HepG2 (cell line): ENCODE data around the gene NARS2. TPM values are rescaled to one million over a fixed set of nuclear protein-coding genes. Genes with fewer than 3 reads are reported as not detected.

ENCODE experiments used
- ATAC-seq: fragments of 200-7000 bp; cut with Tn5 transposase; 3 replicates; pipeline ENCODE4 v1.9.1; 2020; ENCODE audit warnings: mild to moderate bottlenecking, moderate library complexity
- BruUV-seq: library from RNA; stranded (reverse); fragments of 400-500 nt; replicated peaks from 2 replicates; lab custom pipeline; 2021; lab: Mats Ljungman, UMichigan
- CTCF ChIA-PET: fragments of 300-600 bp; formaldehyde crosslinking; extraction: SDS; loops from one replicate; lab custom pipeline; 2021; ENCODE audit warnings: low total read pairs, inconsistent platforms, low intra/inter-chr PET ratio; lab: Yijun Ruan, JAX
- POLR2A ChIA-PET: fragments of 350-600 bp; sonication (Branson Sonifier 250); formaldehyde crosslinking; loops from one replicate; lab custom pipeline; 2020; ENCODE audit warnings: antibody characterized with exemption, inconsistent platforms; lab: Yijun Ruan, JAX
- DNase-seq: peaks from one replicate; pipeline ENCODE4 v3.0.0-alpha.2; 2015; ENCODE audit warnings: low spot score
- FAIRE-seq: peaks from 3 replicates; lab custom pipeline; 2011; peaks lifted over from hg19 to GRCh38; lab: Jason Lieb, UNC
- H2AFZ ChIP-seq: one replicate; pipeline ENCODE4 v1.6.1; 2011; ENCODE audit warnings: low read length, inconsistent platforms
- H3K27ac ChIP-seq: fragments of 300-600 bp; 3 replicates; pipeline ENCODE4 v1.8.0; 2011; ENCODE audit warnings: mixed run types, mild to moderate bottlenecking, mixed read lengths, low read length, inconsistent platforms; ENCODE audit not compliant: insufficient read depth; ENCODE audit errors: extremely low read length
- H3K27me3 ChIP-seq, 2 experiments: fragments of 200-600 bp in 1 of 2; 2 replicates in 1 of 2; 3 replicates in 1 of 2; pipeline versions ENCODE4 v1.6.0 to v1.8.0; 2011; ENCODE audit warnings: low read length in 2 of 2, mild to moderate bottlenecking in 2 of 2, moderate library complexity in 2 of 2, inconsistent platforms in 1 of 2; ENCODE audit not compliant: insufficient read depth in 2 of 2, control insufficient read depth in 1 of 2
- H3K36me3 ChIP-seq, 2 experiments: fragments of 200-600 bp in 1 of 2; replicated peaks in 1 of 2; 2 replicates in 1 of 2; 3 replicates in 1 of 2; pipeline versions ENCODE4 v1.5.1 to v1.8.0; 2011; ENCODE audit warnings: low read length in 2 of 2, inconsistent platforms in 1 of 2; ENCODE audit not compliant: insufficient read depth in 2 of 2, control insufficient read depth in 1 of 2
- H3K4me1 ChIP-seq: 2 replicates; pipeline ENCODE4 v1.5.1; 2012; ENCODE audit warnings: low read length, inconsistent platforms; ENCODE audit not compliant: insufficient read depth
- H3K4me2 ChIP-seq: 2 replicates; pipeline ENCODE4 v1.6.0; 2011; ENCODE audit warnings: low read depth, low read length, inconsistent platforms
- H3K4me3 ChIP-seq, 3 experiments: fragments of 200-600 bp in 1 of 3; sonication (generic), shearing (Covaris generic) in 1 of 3; replicated peaks in 1 of 3; 2 replicates each; pipeline ENCODE4 v1.5.1; 2011 to 2016; ENCODE audit warnings: low read length in 3 of 3, inconsistent platforms in 2 of 3, low read depth in 2 of 3, mild to moderate bottlenecking in 2 of 3, control low read depth in 1 of 3, mixed read lengths in 1 of 3; ENCODE audit not compliant: insufficient read depth in 1 of 3
- H3K79me2 ChIP-seq: one replicate; pipeline ENCODE4 v1.6.1; 2011; ENCODE audit warnings: low read length, inconsistent platforms; ENCODE audit not compliant: insufficient read depth
- H3K9ac ChIP-seq: 2 replicates; pipeline ENCODE4 v1.6.0; 2011; ENCODE audit warnings: mild to moderate bottlenecking, low read depth, low read length, inconsistent platforms; ENCODE audit not compliant: insufficient read depth
- H3K9me3 ChIP-seq: 2 replicates; pipeline ENCODE4 v1.5.1; 2012; ENCODE audit warnings: mild to moderate bottlenecking, low read length
- H4K20me1 ChIP-seq: 2 replicates; pipeline ENCODE4 v1.6.0; 2011; ENCODE audit warnings: inconsistent platforms, mild to moderate bottlenecking, low read length, moderate library complexity; ENCODE audit not compliant: insufficient read depth
- DNMT3B ChIP-seq: conservative IDR thresholded peaks from 2 replicates; pipeline ENCODE4 v1.6.1; 2016; ENCODE audit warnings: missing biosample characterization, control low read depth
- FLYWCH1 ChIP-seq: sonication (generic); formaldehyde crosslinking; IDR thresholded peaks from 2 replicates; pipeline ENCODE4 v1.8.1; 2023; ENCODE audit warnings: mild to moderate bottlenecking, missing genetic modification reagents
- ISX ChIP-seq: sonication (generic); formaldehyde crosslinking; conservative IDR thresholded peaks from 2 replicates; pipeline ENCODE4 v1.5.0; 2020; ENCODE audit warnings: missing genetic modification reagents
- POLR2A ChIP-seq, 2 experiments: IDR thresholded peaks; 2 replicates each; pipeline ENCODE4 v1.6.1; 2011; ENCODE audit warnings: low read depth in 2 of 2, low read length in 2 of 2, mild to moderate bottlenecking in 1 of 2, moderate library complexity in 1 of 2; ENCODE audit not compliant: insufficient read depth in 1 of 2
- SMAD1 ChIP-seq: sonication (generic); formaldehyde crosslinking; IDR thresholded peaks from 2 replicates; pipeline ENCODE4 v1.4.0; 2020; ENCODE audit warnings: missing genetic modification reagents, low read depth, mild to moderate bottlenecking, borderline replicate concordance
- XBP1 ChIP-seq: sonication (generic); formaldehyde crosslinking; IDR thresholded peaks from 2 replicates; pipeline ENCODE4 v1.5.0; 2020; ENCODE audit warnings: missing genetic modification reagents
- ZC3H13 ChIP-seq: sonication (generic); formaldehyde crosslinking; IDR thresholded peaks from 2 replicates; pipeline ENCODE4 v1.8.1; 2023; ENCODE audit warnings: mild to moderate bottlenecking, missing genetic modification reagents, moderate library complexity
- ZFY ChIP-seq: sonication (generic); formaldehyde crosslinking; IDR thresholded peaks from 2 replicates; pipeline ENCODE4 v1.4.0; 2020; ENCODE audit warnings: missing genetic modification reagents
- ZNF121 ChIP-seq: sonication (generic); formaldehyde crosslinking; IDR thresholded peaks from 2 replicates; pipeline ENCODE4 v1.5.0; 2020; ENCODE audit warnings: mild to moderate bottlenecking, missing genetic modification reagents
- ZNF629 ChIP-seq: sonication (generic); formaldehyde crosslinking; conservative IDR thresholded peaks from 2 replicates; pipeline ENCODE4 v1.5.0; 2020; ENCODE audit warnings: missing genetic modification reagents
- ZNF773 ChIP-seq: sonication (generic); formaldehyde crosslinking; IDR thresholded peaks from 2 replicates; pipeline ENCODE4 v1.4.0; 2020; ENCODE audit warnings: missing genetic modification reagents, borderline replicate concordance
- WGBS: methylation state at CpG from one replicate; pipeline ENCODE4 v1.1.6; 2017; ENCODE audit warnings: low lambda C conversion rate; 5-methylcytosine and 5-hydroxymethylcytosine counted together
- in situ Hi-C: cut with HindIII; loops from 2 replicates; pipeline ENCODE4 v1.10.0; 2017; ENCODE audit warnings: low pct_unique_long_range_greater_than_20kb; ENCODE audit not compliant: extremely low pct_ligation_motif_present
- intact Hi-C: fragments of 100-400 bp; cut with micrococcal nuclease; formaldehyde crosslinking; loops from one replicate; pipeline ENCODE4 v1.10.0; 2022; ENCODE audit not compliant: unreplicated experiment
- polyA plus RNA-seq, 8 experiments: library from polyadenylated mRNA; depleted of rRNA in 3 of 8; stranded (reverse) in 7 of 8; unstranded in 1 of 8; fragments of >200 nt; fragmentation: Illumina TruSeq in 4 of 8; extraction: Trizol in 4 of 8; gene quantifications; 2 replicates each; pipeline versions ENCODE4 v1.2.1 to v1.2.3, GENCODE V29; 2011 to 2016; ENCODE audit warnings: low read depth in 4 of 8, missing spikeins in 1 of 8, mixed read lengths in 1 of 8; ENCODE audit not compliant: insufficient read depth in 1 of 8
- total RNA-seq, 5 experiments: library from RNA; depleted of rRNA; stranded (reverse); fragments of >200 nt; fragmentation: Illumina TruSeq; extraction: Trizol; gene quantifications; 2 replicates each; pipeline ENCODE4 v1.2.3, GENCODE V29; 2016; ENCODE audit warnings: low read depth in 1 of 5
- TF ChIP-seq, protein P1 (sequence below): sonication (generic); formaldehyde crosslinking; IDR thresholded peaks from 2 replicates; pipeline ENCODE4 v1.4.0; 2020; ENCODE audit warnings: missing genetic modification reagents, borderline replicate concordance
- TF ChIP-seq, protein P2 (sequence below): sonication (generic); formaldehyde crosslinking; IDR thresholded peaks from 2 replicates; pipeline ENCODE4 v1.5.0; 2020; ENCODE audit warnings: missing genetic modification reagents, mild to moderate bottlenecking, borderline replicate concordance
- TF ChIP-seq, protein P3 (sequence below): sonication (generic); formaldehyde crosslinking; IDR thresholded peaks from 2 replicates; pipeline ENCODE4 v1.5.0; 2020; ENCODE audit warnings: missing genetic modification reagents
- TF ChIP-seq, protein P4 (sequence below): IDR thresholded peaks from 2 replicates; pipeline ENCODE4 v1.6.1; 2016; ENCODE audit warnings: missing compliant biosample characterization, missing genetic modification reagents, borderline replicate concordance
- TF ChIP-seq, protein P5 (sequence below): sonication (generic); formaldehyde crosslinking; IDR thresholded peaks from 2 replicates; pipeline ENCODE4 v1.4.0; 2020; ENCODE audit warnings: missing genetic modification reagents
- TF ChIP-seq, protein P6 (sequence below): sonication (generic); formaldehyde crosslinking; IDR thresholded peaks from 2 replicates; pipeline ENCODE4 v1.4.0; 2020; ENCODE audit warnings: missing genetic modification reagents

The NARS2 gene
- total and polyA plus RNA-seq, 2 of the 13 experiments (the other 11 are each of a cell fraction or from before 2014, with no cell fraction given), result 45.9 to 65.0 TPM

DNA sequence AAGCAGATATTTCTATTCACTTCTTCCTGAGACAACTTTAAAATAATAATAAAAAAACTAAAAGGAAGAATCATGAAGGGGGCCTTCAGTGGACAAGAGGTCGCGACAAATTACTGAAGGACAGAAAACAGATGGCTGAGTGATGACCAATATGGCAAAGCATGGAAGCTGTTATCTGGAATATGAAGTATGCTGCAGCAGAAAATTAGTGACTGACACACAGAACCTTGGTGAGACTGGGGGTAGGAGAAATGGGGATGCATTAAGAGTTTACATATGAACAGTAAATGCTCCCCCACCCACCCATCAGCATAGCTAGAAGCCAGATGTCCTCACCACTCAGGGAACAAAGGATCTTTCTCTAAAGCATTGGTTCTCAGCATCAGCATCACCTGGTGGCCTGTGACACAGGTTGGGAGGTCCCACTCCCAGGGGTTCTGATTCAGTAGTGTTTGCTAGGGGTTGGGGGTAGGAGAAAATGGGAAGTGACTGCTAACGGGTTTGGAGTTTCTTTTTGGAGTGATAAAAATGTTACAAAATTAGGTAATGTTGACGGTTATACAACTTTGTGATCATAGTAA, 59.7 kb downstream of the NARS2 start:
- POLR2A ChIA-PET, result no interaction called here
- Histone ChIP-seq H3K27me3 (no peaks in the 10 kb centered on the region; a peak in 1 of 5 replicates), H3K36me3 (peaks cover 3 to 27% of the 10 kb centered on the region in 2 experiments; a peak in 2 of 5 replicates), H3K4me1 (no peaks in the 10 kb centered on the region), H3K4me2 (no peak overlapping the region), H2AFZ (no peak overlapping the region), H4K20me1 (no peaks in the 10 kb centered on the region), H3K4me3 (no peak overlapping the region), H3K79me2 (no peaks in the 10 kb centered on the region), H3K9ac (no peak overlapping the region), H3K9me3 (no peaks in the 10 kb centered on the region), H3K27ac (no peak overlapping the region)
- BruUV-seq, result no TSS peak
- FAIRE-seq (no peak), DNase-seq (no peak), ATAC-seq (no peak)
- intact Hi-C loops (no loop called here), in situ Hi-C loops (no loop called here)
- CTCF ChIA-PET, result no interaction called here
- 75% methylated on average over 4 of the region's 4 CpGs for WGBS
- TF ChIP-seq XBP1 (CRISPR knock-in tag), result no peak
- no peak for TF ChIP-seq FLYWCH1
- no peak for TF ChIP-seq ZNF121 (CRISPR knock-in tag)
- TF ChIP-seq, protein P1, sequence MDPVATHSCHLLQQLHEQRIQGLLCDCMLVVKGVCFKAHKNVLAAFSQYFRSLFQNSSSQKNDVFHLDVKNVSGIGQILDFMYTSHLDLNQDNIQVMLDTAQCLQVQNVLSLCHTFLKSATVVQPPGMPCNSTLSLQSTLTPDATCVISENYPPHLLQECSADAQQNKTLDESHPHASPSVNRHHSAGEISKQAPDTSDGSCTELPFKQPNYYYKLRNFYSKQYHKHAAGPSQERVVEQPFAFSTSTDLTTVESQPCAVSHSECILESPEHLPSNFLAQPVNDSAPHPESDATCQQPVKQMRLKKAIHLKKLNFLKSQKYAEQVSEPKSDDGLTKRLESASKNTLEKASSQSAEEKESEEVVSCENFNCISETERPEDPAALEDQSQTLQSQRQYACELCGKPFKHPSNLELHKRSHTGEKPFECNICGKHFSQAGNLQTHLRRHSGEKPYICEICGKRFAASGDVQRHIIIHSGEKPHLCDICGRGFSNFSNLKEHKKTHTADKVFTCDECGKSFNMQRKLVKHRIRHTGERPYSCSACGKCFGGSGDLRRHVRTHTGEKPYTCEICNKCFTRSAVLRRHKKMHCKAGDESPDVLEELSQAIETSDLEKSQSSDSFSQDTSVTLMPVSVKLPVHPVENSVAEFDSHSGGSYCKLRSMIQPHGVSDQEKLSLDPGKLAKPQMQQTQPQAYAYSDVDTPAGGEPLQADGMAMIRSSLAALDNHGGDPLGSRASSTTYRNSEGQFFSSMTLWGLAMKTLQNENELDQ (CRISPR knock-in tag), result no peak
- TF ChIP-seq, protein P2, sequence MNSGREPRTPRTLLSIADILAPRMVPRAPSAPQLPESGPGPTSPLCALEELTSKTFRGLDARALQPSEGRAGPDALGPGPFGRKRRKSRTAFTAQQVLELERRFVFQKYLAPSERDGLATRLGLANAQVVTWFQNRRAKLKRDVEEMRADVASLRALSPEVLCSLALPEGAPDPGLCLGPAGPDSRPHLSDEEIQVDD (CRISPR knock-in tag), result no peak
- TF ChIP-seq SMAD1 (CRISPR knock-in tag), result no peak
- no peak for TF ChIP-seq POLR2A (IDR thresholded peaks at IDR 0.05; ENCODE audit: insufficient read depth in 1 of 2, low read depth in 2 of 2, low read length in 2 of 2)
- TF ChIP-seq, protein P3, sequence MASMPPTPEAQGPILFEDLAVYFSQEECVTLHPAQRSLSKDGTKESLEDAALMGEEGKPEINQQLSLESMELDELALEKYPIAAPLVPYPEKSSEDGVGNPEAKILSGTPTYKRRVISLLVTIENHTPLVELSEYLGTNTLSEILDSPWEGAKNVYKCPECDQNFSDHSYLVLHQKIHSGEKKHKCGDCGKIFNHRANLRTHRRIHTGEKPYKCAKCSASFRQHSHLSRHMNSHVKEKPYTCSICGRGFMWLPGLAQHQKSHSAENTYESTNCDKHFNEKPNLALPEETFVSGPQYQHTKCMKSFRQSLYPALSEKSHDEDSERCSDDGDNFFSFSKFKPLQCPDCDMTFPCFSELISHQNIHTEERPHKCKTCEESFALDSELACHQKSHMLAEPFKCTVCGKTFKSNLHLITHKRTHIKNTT, result no peak
- TF ChIP-seq ZNF629 (CRISPR knock-in tag), result no peak
- TF ChIP-seq ZFY, result no peak
- no peak for TF ChIP-seq DNMT3B
- no peak for TF ChIP-seq ISX (CRISPR knock-in tag)
- TF ChIP-seq, protein P4, sequence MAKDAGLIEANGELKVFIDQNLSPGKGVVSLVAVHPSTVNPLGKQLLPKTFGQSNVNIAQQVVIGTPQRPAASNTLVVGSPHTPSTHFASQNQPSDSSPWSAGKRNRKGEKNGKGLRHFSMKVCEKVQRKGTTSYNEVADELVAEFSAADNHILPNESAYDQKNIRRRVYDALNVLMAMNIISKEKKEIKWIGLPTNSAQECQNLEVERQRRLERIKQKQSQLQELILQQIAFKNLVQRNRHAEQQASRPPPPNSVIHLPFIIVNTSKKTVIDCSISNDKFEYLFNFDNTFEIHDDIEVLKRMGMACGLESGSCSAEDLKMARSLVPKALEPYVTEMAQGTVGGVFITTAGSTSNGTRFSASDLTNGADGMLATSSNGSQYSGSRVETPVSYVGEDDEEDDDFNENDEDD (CRISPR knock-in tag), result no peak
- no peak for TF ChIP-seq ZNF773 (CRISPR knock-in tag)
- no peak for TF ChIP-seq ZC3H13
- TF ChIP-seq, protein P5, sequence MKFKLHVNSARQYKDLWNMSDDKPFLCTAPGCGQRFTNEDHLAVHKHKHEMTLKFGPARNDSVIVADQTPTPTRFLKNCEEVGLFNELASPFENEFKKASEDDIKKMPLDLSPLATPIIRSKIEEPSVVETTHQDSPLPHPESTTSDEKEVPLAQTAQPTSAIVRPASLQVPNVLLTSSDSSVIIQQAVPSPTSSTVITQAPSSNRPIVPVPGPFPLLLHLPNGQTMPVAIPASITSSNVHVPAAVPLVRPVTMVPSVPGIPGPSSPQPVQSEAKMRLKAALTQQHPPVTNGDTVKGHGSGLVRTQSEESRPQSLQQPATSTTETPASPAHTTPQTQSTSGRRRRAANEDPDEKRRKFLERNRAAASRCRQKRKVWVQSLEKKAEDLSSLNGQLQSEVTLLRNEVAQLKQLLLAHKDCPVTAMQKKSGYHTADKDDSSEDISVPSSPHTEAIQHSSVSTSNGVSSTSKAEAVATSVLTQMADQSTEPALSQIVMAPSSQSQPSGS (CRISPR knock-in tag), result no peak
- TF ChIP-seq, protein P6, sequence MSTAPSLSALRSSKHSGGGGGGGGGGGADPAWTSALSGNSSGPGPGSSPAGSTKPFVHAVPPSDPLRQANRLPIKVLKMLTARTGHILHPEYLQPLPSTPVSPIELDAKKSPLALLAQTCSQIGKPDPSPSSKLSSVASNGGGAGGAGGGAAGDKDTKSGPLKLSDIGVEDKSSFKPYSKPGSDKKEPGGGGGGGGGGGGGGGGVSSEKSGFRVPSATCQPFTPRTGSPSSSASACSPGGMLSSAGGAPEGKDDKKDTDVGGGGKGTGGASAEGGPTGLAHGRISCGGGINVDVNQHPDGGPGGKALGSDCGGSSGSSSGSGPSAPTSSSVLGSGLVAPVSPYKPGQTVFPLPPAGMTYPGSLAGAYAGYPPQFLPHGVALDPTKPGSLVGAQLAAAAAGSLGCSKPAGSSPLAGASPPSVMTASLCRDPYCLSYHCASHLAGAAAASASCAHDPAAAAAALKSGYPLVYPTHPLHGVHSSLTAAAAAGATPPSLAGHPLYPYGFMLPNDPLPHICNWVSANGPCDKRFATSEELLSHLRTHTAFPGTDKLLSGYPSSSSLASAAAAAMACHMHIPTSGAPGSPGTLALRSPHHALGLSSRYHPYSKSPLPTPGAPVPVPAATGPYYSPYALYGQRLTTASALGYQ (CRISPR knock-in tag), result no peak
